IgD-negative memory B cell (primary cell): Measurements from ENCODE around the gene TNNC2. TPM values are rescaled to one million over a fixed set of nuclear protein-coding genes. Genes with fewer than 3 reads are reported as not detected.

ENCODE experiments used
- H3K27ac Mint-ChIP-seq, 3 donors: one replicate each; pipeline ENCODE4 v1.8.0; 2020 to 2022; ENCODE audit warnings: mild to moderate bottlenecking in 3 of 3, mixed read lengths in 3 of 3, moderate library complexity in 1 of 3
- H3K27me3 Mint-ChIP-seq: one replicate; pipeline ENCODE4 v1.8.0; 2021; ENCODE audit warnings: mixed read lengths
- H3K36me3 Mint-ChIP-seq: one replicate; pipeline ENCODE4 v1.8.0; 2020; ENCODE audit warnings: mild to moderate bottlenecking, mixed read lengths
- H3K4me1 Mint-ChIP-seq, 3 donors: one replicate each; pipeline ENCODE4 v1.8.0; 2020 to 2022; ENCODE audit warnings: mixed read lengths in 3 of 3, mild to moderate bottlenecking in 1 of 3
- H3K4me3 Mint-ChIP-seq, 4 donors: one replicate each; pipeline ENCODE4 v1.8.0; 2020 to 2022; ENCODE audit warnings: mild to moderate bottlenecking in 4 of 4, mixed read lengths in 4 of 4, moderate library complexity in 3 of 4
- H3K9me3 Mint-ChIP-seq, 3 donors: one replicate each; pipeline ENCODE4 v1.8.0; 2020 to 2021; ENCODE audit warnings: mixed read lengths in 3 of 3, mild to moderate bottlenecking in 1 of 3
- polyA plus RNA-seq: library from polyadenylated mRNA; unstranded; fragments of 300-500 nt; fragmentation: Illumina TruSeq; gene quantifications from one replicate; pipeline ENCODE4 v1.2.3, GENCODE V29; 2021

The TNNC2 gene
- polyA plus RNA-seq, 1 donor from 2014 or later = 3.2 TPM

DNA sequence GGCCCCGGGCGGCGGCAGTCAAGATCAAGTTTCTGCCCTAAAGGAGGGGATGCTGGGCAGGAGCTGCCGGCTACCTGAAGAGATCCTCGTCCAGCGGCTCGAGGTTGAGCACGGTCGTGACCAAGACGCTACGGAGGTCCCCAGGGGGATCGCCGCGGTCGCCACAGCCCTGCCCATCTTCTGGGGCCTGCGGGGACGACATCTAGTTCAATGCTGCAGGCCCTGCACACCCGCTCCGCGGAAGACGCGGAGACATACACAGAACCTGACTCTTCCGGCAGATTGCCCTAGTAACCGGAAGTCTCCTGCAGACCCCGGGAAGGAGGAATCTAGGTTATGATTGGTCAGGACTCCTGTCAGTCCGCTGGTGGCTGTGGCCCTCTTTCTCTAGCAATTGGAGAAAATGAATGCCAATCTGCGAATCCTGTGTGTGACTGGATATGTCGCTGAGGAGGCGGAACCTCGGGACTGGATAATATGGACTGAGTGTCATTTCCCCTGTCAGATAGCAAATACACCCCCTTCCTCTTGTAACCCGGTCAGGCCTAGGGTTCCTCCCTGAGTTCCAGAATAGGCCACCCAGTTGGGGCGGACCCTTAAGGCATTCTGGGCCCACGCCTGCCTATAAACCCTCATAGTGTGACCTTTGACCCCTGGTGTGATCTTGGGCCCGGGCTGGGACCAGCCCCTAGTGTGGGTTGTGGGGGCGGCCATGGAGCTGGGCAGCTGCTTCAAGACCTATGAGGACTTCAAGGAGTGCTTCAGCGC lies 30.2 kb upstream of the TNNC2 start, which contains the start of the genes ACOT8 and ZSWIM3:
ACOT8 (minus strand) TSS at position 279 of the 768 bp plus-strand sequence; CDS start at position 202, 77 bp downstream.
ZSWIM3 (plus strand) TSS at position 501 of the 768 bp plus-strand sequence; CDS start at position 713, 212 bp downstream.
- H3K4me3 Mint-ChIP-seq = peak within 1 kb of the TSS; percentile 92 to 98 (median 94)
- no peaks in the 10 kb centered on the region for H3K9me3 Mint-ChIP-seq
- peaks cover 17 to 31% (median 29%) of the 10 kb centered on the region in 3 donors for H3K4me1 Mint-ChIP-seq
- H3K27me3 Mint-ChIP-seq = no peaks in the 10 kb centered on the region
- H3K36me3 Mint-ChIP-seq = peaks cover 6% of the 10 kb centered on the region
- H3K27ac Mint-ChIP-seq = peak within 1 kb of the TSS; percentile 79 to 94 (median 93)

DNA sequence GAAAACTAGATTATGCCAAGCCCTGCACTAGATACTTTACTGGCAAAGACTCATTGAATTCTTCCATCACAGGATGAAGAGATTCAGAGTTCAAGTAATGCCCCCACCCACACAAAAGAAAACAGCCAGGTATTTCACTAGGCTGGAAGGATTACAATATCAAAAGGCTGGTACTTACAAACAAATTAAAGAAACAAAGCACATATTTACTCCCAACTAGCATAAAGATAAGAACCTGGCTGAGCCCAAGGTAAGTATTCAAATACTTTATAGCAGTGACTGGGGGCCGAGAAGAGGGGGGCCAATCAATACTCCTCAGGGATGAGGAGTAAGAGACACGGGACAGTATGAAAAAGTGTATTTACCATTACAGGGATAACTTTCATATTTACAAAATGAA lies 26.4 kb upstream of the TNNC2 start:
- no peaks in the 10 kb centered on the region for H3K9me3 Mint-ChIP-seq
- no peak overlapping the region for H3K27ac Mint-ChIP-seq
- H3K4me1 Mint-ChIP-seq = peaks cover 17 to 23% (median 20%) of the 10 kb centered on the region in 3 donors
- H3K27me3 Mint-ChIP-seq = no peaks in the 10 kb centered on the region
- H3K4me3 Mint-ChIP-seq = peak overlapping the region in 1 of 4 donors; percentile 48
- H3K36me3 Mint-ChIP-seq = peaks cover 1% of the 10 kb centered on the region

DNA sequence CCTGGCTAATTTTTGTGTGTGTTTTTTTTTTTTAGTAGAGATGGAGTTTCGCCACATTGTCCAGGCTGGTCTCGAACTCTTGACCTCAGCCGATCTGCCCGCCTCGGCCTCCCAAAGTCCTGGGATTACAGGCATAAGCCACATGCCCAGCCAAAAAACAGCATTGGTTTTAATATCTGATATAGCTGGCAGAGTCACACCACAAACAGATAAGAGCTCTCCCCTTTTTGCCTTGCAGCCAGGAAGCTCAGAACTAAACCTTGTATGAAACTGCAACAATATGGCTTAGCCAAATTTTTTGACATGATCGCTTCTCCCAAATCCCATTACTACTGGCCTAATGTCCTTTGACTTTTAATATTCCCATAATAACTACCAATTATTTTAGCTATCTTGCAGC lies 25.2 kb upstream of the TNNC2 start:
- Mint-ChIP-seq H3K4me3 (no peak overlapping the region), H3K27me3 (no peaks in the 10 kb centered on the region), H3K4me1 (peaks cover 12 to 14% (median 13%) of the 10 kb centered on the region in 3 donors), H3K36me3 (peaks cover 1% of the 10 kb centered on the region), H3K9me3 (no peaks in the 10 kb centered on the region), H3K27ac (no peak overlapping the region)

DNA sequence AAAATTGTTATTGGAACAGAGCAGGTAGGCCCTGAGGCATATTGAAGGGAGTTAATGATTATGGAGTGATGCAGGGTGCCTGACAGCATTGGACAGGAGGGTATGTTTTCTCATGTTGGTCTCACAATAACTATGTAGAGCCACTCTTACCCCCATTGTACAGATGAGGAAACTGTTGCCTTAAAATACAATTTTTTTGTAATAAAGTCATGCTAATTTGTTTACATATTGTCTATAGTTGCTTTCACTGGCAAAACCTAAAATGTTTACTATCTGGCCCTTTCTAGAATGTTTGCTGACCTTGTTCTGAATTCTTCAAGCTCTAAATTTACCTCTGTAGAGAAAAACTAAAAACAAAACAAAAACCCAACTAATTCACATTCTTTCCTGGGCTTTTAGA lies 24.4 kb upstream of the TNNC2 start:
- peaks cover 1% of the 10 kb centered on the region for H3K36me3 Mint-ChIP-seq
- H3K4me3 Mint-ChIP-seq = no peak overlapping the region
- H3K9me3 Mint-ChIP-seq = no peaks in the 10 kb centered on the region
- H3K4me1 Mint-ChIP-seq = peaks cover 5 to 10% (median 9%) of the 10 kb centered on the region in 3 donors
- no peaks in the 10 kb centered on the region for H3K27me3 Mint-ChIP-seq
- H3K27ac Mint-ChIP-seq = no peak overlapping the region

DNA sequence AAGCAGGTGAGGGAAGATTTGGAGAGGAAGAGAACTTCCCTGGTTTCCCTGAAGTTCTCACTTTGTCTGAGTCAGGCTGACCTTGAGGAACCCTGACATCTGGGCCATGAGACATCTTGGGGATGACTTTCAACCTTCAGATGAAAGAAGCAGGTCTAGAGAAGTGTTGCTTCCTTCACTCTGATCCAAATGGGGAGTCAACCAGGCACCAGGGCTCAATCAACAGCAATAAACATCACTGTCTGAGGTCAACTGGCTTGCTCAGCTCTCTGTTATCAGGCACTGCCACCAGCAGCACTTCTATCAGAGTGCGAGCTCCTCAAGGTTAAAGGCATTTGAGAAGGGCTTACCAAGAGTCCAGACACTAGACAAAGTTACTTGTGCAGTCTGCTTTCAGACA lies 23.8 kb upstream of the TNNC2 start:
- Mint-ChIP-seq H3K27me3 (no peaks in the 10 kb centered on the region), H3K4me1 (peaks cover 5 to 7% (median 5%) of the 10 kb centered on the region in 3 donors)

DNA sequence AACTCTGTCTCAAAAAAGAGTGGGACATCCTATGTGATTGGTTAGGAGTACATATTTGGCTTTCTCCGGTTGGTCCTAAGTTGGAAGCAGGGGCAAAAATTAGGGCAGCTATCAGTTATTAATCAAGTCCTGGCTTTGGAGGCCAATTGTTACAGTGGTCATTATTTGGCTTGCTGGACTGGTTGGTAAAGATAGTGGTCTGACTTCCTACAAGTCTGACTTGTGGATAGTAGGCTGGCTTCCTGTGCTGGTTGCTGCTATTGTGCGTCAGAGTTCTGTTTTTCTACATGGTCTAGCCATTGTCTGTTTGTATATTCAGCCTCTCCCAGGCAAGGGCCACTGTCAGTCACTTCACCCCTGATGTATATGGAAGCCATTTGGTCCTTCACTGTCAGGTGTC lies 23.1 kb upstream of the TNNC2 start:
- Mint-ChIP-seq H3K4me1 (peaks cover 3 to 5% (median 3%) of the 10 kb centered on the region in 3 donors), H3K27me3 (no peaks in the 10 kb centered on the region), H3K9me3 (no peaks in the 10 kb centered on the region), H3K4me3 (no peak overlapping the region), H3K36me3 (peaks cover 1% of the 10 kb centered on the region), H3K27ac (no peak overlapping the region)

More for the DNA sequence above, 23.8 kb upstream of the TNNC2 start:
- no peak overlapping the region for H3K27ac Mint-ChIP-seq
- H3K36me3 Mint-ChIP-seq = peaks cover 1% of the 10 kb centered on the region
- H3K9me3 Mint-ChIP-seq = no peaks in the 10 kb centered on the region
- no peak overlapping the region for H3K4me3 Mint-ChIP-seq

DNA sequence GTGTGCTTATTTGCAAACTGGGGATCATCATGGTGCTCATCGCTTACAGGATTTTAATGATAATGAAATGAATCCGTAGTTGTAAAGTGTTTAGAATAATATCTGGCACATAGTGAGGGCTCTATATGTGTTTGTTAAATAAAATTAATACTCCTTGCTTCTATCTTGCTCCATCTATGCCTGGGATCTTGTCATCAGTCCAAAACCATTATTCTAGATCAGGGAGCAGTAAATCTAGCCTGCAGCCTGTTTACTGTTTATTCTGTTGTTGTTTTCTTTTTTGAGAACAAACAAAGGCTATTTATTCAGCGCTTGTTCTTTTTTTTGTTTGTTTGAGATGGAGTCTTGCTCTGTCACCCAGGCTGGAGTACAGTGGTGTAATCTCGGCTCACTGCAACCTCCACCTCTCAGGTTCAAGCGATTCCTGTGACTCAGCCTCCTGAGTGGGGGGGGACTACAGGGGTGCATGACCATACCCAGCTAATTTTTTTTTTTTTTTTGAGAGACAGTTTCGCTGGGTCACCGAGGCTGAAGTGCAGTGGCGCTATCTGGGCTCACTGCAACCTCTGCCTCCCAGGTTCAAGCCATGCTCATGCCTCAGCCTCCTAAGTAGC lies 22.0 kb upstream of the TNNC2 start:
- Mint-ChIP-seq H3K27me3 (no peaks in the 10 kb centered on the region), H3K27ac (no peak overlapping the region), H3K4me1 (peaks cover 0 to 5% (median 0%) of the 10 kb centered on the region in 3 donors), H3K36me3 (peaks cover 1% of the 10 kb centered on the region), H3K9me3 (no peaks in the 10 kb centered on the region), H3K4me3 (no peak overlapping the region)

DNA sequence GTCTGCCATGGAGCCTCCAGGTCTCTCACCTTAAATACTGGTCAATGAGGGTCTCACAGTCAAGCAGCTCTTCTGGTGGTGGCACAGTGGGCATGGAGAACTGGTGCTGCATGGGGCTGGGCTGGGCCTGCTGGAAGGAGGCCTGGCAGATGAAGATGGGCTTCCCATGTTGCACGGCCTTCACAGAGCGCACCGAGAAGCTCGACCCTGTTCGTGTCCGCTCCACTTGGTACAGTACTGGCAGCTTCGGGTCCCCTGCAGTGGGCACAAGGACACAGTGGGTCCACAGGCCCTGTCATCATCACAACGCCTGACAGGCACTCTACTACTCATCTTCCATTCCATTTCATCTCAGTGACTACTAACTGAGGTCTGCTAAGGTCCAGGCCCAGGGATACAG lies 21.3 kb upstream of the TNNC2 start:
- Mint-ChIP-seq H3K4me1 (peaks cover 0 to 1% (median 0%) of the 10 kb centered on the region in 3 donors), H3K27me3 (no peaks in the 10 kb centered on the region), H3K36me3 (peaks cover 1% of the 10 kb centered on the region), H3K27ac (no peak overlapping the region), H3K4me3 (no peak overlapping the region), H3K9me3 (no peaks in the 10 kb centered on the region)

DNA sequence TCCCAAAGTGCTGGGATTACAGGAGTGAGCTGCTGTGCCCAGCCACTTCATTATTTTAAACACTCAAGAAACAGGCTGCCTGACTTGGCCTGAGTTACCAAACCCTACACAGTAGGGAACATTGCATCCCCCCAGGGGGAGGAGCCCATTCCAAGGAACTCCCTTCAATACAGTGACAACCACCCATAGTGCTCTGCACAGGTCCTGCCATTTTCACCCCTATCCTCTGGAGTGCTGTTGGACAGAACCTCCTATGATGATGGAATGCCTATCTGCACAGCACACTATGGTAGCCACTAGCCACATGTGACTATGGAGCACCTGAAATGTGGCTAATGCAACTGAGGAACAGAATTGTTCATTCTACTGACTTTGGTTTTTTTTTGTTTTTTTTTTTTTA lies 18.3 kb upstream of the TNNC2 start:
- Mint-ChIP-seq H3K9me3 (no peaks in the 10 kb centered on the region), H3K36me3 (peaks cover 1% of the 10 kb centered on the region), H3K4me3 (no peak overlapping the region), H3K27me3 (no peaks in the 10 kb centered on the region), H3K27ac (no peak overlapping the region), H3K4me1 (peaks cover 6 to 12% (median 10%) of the 10 kb centered on the region in 3 donors)

DNA sequence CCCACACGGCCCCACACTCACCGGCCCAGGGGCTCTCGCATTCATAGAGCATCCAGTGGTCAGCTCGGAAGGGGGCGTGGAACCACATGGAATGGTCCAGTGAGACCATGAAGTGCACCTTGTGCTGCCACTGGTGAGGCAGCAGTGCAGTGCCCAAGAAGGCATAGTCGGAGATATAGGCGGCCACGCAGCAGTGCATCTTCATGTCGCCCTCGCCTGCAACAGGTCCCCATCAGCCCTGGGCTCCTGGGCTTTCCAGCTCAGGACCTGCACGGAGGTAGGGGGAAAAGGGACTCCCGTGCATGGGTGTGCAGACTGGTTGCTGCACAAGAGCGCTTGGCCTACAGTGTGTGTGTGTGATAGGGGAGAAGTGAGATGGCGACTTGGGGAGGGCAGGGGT lies 16.4 kb upstream of the TNNC2 start:
- Mint-ChIP-seq H3K4me3 (peak overlapping the region in 1 of 4 donors; percentile 21), H3K4me1 (peaks cover 6 to 12% (median 10%) of the 10 kb centered on the region in 3 donors), H3K36me3 (no peaks in the 10 kb centered on the region), H3K27ac (no peak overlapping the region), H3K9me3 (no peaks in the 10 kb centered on the region), H3K27me3 (no peaks in the 10 kb centered on the region)

DNA sequence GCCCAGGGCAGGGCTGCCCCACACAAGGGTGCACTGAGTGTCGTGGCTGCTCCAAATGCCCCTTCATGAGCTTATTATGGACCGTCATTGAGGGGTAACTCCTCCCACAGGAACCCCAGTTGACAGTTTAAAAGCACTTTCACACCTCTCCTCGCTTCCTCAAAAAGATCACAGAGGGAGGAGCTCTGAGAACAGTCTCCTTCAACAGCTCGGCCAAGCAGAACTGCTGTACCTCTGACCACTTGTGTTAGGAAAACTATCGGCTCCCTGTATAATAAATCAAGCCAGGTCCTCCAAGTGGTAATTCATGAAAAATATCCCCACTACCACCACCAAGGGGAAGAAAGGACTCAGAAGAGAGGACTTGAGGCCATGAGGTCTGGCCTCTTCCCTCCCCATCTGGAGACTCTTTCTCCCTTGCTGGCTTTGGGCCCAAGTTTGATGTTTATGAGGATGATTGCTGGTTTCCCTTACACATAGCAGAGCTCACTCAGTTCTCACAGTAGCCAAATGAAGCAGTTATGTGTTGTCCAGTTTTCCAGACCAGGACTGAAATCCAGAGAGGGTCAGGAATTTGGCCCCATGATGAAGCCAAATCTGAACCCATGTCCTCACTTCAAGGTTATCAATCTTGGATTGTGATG lies 15.2 kb upstream of the TNNC2 start:
- Mint-ChIP-seq H3K9me3 (no peaks in the 10 kb centered on the region), H3K4me1 (peaks cover 6 to 12% (median 10%) of the 10 kb centered on the region in 3 donors), H3K4me3 (peak overlapping the region in 2 of 4 donors; percentile 18 to 42), H3K27me3 (no peaks in the 10 kb centered on the region), H3K36me3 (no peaks in the 10 kb centered on the region), H3K27ac (peak overlapping the region in 2 of 3 donors; percentile 1 to 78)

DNA sequence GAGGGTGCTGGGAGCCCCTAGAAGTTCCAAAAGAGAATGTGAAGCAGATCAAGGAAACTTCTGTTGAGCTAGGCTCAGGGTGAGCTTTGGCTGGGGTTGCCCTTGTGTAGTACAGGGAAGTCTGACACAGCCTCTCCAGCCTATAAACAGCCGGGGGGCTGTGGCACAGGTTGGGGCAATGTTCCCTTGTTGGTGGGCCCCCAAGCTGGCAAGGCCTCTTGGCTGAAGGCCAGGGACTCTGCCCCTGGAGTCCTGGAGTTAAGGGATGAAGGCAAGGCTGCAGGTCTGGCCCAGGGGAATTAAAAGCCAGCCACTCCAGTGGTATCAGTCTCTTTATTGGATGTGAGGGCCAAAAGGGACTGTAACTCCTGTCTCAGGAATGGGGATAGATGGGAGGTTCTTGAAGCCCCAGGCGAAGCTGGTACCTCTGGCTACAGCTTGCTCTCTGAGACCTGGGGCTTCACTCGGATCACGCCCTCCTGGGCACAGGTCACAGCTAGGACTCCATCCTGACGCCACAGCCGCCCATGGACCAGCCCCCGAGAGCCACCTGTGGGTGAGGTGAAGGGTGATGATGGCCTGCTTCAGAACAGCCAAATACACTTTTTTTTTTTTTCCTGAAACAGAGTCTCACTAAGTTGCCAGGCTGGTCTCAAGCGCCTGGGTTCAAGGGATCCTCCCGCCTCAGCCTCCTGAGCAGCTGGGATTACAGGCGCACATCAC lies 14.5 kb upstream of the TNNC2 start:
- Mint-ChIP-seq H3K9me3 (no peaks in the 10 kb centered on the region), H3K4me3 (peak overlapping the region in 1 of 4 donors; percentile 42), H3K27me3 (no peaks in the 10 kb centered on the region), H3K36me3 (no peaks in the 10 kb centered on the region), H3K27ac (peak overlapping the region in 1 of 3 donors; percentile 78), H3K4me1 (peaks cover 6 to 12% (median 10%) of the 10 kb centered on the region in 3 donors)

DNA sequence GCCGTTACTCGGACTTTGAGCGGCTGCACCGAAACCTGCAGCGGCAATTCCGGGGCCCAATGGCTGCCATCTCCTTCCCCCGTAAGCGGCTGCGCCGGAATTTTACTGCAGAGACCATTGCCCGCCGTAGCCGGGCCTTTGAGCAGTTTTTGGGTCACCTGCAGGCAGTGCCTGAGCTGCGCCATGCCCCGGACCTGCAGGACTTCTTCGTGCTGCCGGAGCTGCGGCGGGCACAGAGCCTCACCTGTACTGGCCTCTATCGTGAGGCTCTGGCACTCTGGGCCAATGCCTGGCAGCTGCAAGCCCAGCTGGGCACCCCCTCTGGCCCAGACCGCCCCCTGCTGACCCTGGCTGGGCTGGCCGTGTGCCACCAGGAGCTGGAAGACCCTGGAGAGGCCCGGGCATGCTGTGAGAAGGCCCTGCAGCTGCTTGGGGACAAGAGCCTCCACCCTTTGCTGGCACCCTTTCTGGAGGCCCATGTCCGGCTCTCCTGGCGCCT lies 13.6 kb upstream of the TNNC2 start:
- Mint-ChIP-seq H3K4me1 (peaks cover 6 to 12% (median 10%) of the 10 kb centered on the region in 3 donors), H3K4me3 (no peak overlapping the region), H3K9me3 (no peaks in the 10 kb centered on the region), H3K36me3 (no peaks in the 10 kb centered on the region), H3K27ac (no peak overlapping the region), H3K27me3 (no peaks in the 10 kb centered on the region)

DNA sequence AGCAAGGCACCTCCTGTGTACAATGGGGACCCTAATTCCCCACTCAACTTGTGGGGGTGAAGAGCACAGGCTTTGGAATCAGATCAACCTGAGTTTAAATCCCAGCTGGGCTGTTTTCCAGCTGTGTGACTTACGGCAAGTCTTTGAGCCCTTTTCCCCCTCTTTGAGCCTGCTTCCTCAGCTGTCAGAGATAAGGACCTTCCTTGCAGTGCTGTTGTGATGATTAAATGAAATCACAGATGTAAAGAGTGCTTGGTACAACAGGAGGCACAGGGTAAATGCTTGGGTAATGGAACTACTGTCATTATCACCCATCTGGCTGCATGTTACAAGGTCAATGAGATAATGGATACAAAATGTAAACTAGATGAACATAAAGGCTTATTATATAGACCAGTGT lies 9.7 kb upstream of the TNNC2 start:
- Mint-ChIP-seq H3K4me3 (peak overlapping the region in 1 of 4 donors; percentile 27), H3K4me1 (peaks cover 5 to 7% (median 6%) of the 10 kb centered on the region in 3 donors), H3K27me3 (peaks cover 3% of the 10 kb centered on the region), H3K36me3 (no peaks in the 10 kb centered on the region), H3K27ac (peak overlapping the region in 1 of 3 donors; percentile 28), H3K9me3 (no peaks in the 10 kb centered on the region)
